HCT116 (cell line): ENCODE measurements around the gene CDKAL1.

Experiments
- CEBPB ChIP-seq: IDR thresholded peaks from 2 replicates; pipeline ENCODE4 v1.6.1; 2012; ENCODE audit warnings: low read depth
- CTCF ChIP-seq, 3 experiments: fragments of 200-600 bp in 1 of 3; sonication (generic) in 1 of 3; IDR thresholded peaks in 2 of 3; conservative IDR thresholded peaks in 1 of 3; 2 replicates each; pipeline ENCODE4 v1.5.1; 2012 to 2017; ENCODE audit warnings: low read depth in 2 of 3, low read length in 2 of 3, antibody characterized with exemption in 1 of 3, borderline replicate concordance in 1 of 3, control low read depth in 1 of 3, mild to moderate bottlenecking in 1 of 3, mixed read lengths in 1 of 3, mixed run types in 1 of 3, moderate library complexity in 1 of 3; ENCODE audit not compliant: insufficient read depth in 1 of 3
- EZH2 ChIP-seq: fragments of 200-600 bp; sonication (generic); IDR thresholded peaks from 2 replicates; pipeline ENCODE4 v1.6.1; 2017; ENCODE audit warnings: antibody characterized with exemption, mixed run types
- EZH2phosphoT487 ChIP-seq: fragments of 200-600 bp; IDR thresholded peaks from 2 replicates; pipeline ENCODE4 v1.6.1; 2018; ENCODE audit warnings: antibody characterized with exemption, borderline replicate concordance
- POLR2A ChIP-seq: IDR thresholded peaks from 2 replicates; pipeline ENCODE4 v1.7.0; 2011; ENCODE audit warnings: borderline replicate concordance; ENCODE audit not compliant: insufficient read depth, insufficient read length; ENCODE audit errors: extremely low read depth
- POLR2AphosphoS5 ChIP-seq: IDR thresholded peaks from 2 replicates; pipeline ENCODE4 v1.6.1; 2011; ENCODE audit warnings: mild to moderate bottlenecking, low read depth, low read length, moderate library complexity
- ZNF274 ChIP-seq: fragments of 200-500 bp; sonication (Bioruptor generic); IDR thresholded peaks from 2 replicates; pipeline ENCODE4 v1.6.1; 2014; ENCODE audit warnings: mild to moderate bottlenecking, low read depth, low read length, inconsistent platforms
- TF ChIP-seq, protein P1 (sequence below): IDR thresholded peaks from 2 replicates; pipeline ENCODE4 v1.6.1; 2012

GRCh38 chr6:21131406-21131805 lies 597.1 kb downstream of the CDKAL1 start:
- TF ChIP-seq CEBPB (no peak), CTCF (IDR thresholded peaks at IDR 0.05 in 2 of 3, conservative IDR thresholded peaks at IDR 0.05 in 1 of 3; ENCODE audit: borderline replicate concordance in 1 of 3, insufficient read depth in 1 of 3, low read depth in 2 of 3, low read length in 2 of 3) (0 out of 6 replicates have a peak, but pooled peaks of 1 of the 3 experiments have one; percentile 18), POLR2A (no peak), EZH2 (no peak), ZNF274 (no peak), EZH2phosphoT487 (no peak), POLR2AphosphoS5 (no peak)
- TF ChIP-seq, protein P1, sequence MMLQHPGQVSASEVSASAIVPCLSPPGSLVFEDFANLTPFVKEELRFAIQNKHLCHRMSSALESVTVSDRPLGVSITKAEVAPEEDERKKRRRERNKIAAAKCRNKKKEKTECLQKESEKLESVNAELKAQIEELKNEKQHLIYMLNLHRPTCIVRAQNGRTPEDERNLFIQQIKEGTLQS = no peak
